ENCODE measurements around the gene SDK2.

DNA sequence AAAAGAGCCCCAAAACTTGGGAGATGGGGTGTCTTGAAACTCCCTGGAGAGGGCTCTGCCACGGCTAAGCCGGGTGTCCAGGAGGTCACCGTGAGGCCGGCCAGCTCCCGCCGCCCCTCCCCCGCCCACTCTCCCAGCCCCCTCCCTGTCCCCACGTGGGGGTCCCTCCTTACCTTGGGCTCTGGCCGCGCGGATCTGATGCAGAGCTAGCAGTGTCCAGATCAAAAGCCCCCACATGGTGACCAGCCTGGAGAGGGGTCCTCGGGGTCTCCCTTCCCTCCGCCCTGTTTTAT lies 447 bp downstream of the SDK2 start:
- TF ChIP-seq FOXP2 (optimal IDR thresholded peaks at IDR 0.05; ENCODE audit: borderline replicate concordance, extremely low read depth, extremely low read length, insufficient read depth), result no peak
- no peak for TF ChIP-seq POLR2AphosphoS5 (IDR thresholded peaks at IDR 0.05; ENCODE audit: low read depth, low read length)
